HUDEP-2 (cell line): Measurements from ENCODE around the gene PPP6R2.

Experiments used
- DNase-seq, 76 experiments: peaks; one replicate each; lab custom pipeline; 2025; ENCODE audit not compliant: unreplicated experiment in 76 of 76; lab: John Stamatoyannopoulos, UW

PPP6R2 gene

GRCh38 chr22:50460938-50461337 is 117.8 kb downstream of the PPP6R2 start:
- no peak for DNase-seq

- DNase-seq: no peak
These were observed 118.4 kb downstream of the PPP6R2 start for GRCh38 chr22:50461536-50461935.

- no peak for DNase-seq
These were observed 118.9 kb downstream of the PPP6R2 start for GRCh38 chr22:50461979-50462540.

- no peak for DNase-seq
These were observed 120.2 kb downstream of the PPP6R2 start for GRCh38 chr22:50463188-50463900.

- no peak for DNase-seq
These were observed 121.3 kb downstream of the PPP6R2 start for GRCh38 chr22:50464451-50464850.

- DNase-seq: no peak
These were observed 122.2 kb downstream of the PPP6R2 start for GRCh38 chr22:50465066-50465930.

GRCh38 chr22:50467341-50467740 is 124.2 kb downstream of the PPP6R2 start:
- no peak for DNase-seq

- no peak for DNase-seq
These were observed 124.8 kb downstream of the PPP6R2 start for GRCh38 chr22:50467773-50468440.

GRCh38 chr22:50468626-50469025 is 125.5 kb downstream of the PPP6R2 start:
- no peak for DNase-seq

GRCh38 chr22:50469377-50470305 is 126.5 kb downstream of the PPP6R2 start:
- DNase-seq: peak in 72 of 76 experiments; percentile 9 to 88 (median 70)

GRCh38 chr22:50470491-50470890 is 127.4 kb downstream of the PPP6R2 start:
- no peak for DNase-seq

- DNase-seq: no peak
These were observed 128.2 kb downstream of the PPP6R2 start for GRCh38 chr22:50471197-50471847.

GRCh38 chr22:50471962-50472361 is 128.8 kb downstream of the PPP6R2 start:
- DNase-seq: no peak

- DNase-seq: peak in 29 of 76 experiments; percentile 1 to 43 (median 20)
These were observed 130.0 kb downstream of the PPP6R2 start for GRCh38 chr22:50473088-50473487.

- DNase-seq: peak in 4 of 76 experiments; percentile 8 to 15 (median 13)
These were observed 130.9 kb downstream of the PPP6R2 start for GRCh38 chr22:50473855-50474671.

GRCh38 chr22:50474710-50475651 is 131.9 kb downstream of the PPP6R2 start, which contains the start of gene SBF1:
TSS of gene SBF1 (minus strand) at chr22:50475035. CDS start at chr22:50474840, 195 bp downstream.
- DNase-seq: peak in 71 of 76 experiments; percentile 14 to 89 (median 74)

GRCh38 chr22:50475652-50476002 is 132.5 kb downstream of the PPP6R2 start:
- no peak for DNase-seq
